ENCODE data around the gene ACTL6B. TPM values are rescaled to one million over a fixed set of nuclear protein-coding genes. Genes with fewer than 3 reads are reported as not detected.

ACTL6B gene
- total and polyA plus RNA-seq, 9 of the 15 experiments (the other 6 are each of a cell fraction or from before 2014, with no cell fraction given), result not detected

DNA sequence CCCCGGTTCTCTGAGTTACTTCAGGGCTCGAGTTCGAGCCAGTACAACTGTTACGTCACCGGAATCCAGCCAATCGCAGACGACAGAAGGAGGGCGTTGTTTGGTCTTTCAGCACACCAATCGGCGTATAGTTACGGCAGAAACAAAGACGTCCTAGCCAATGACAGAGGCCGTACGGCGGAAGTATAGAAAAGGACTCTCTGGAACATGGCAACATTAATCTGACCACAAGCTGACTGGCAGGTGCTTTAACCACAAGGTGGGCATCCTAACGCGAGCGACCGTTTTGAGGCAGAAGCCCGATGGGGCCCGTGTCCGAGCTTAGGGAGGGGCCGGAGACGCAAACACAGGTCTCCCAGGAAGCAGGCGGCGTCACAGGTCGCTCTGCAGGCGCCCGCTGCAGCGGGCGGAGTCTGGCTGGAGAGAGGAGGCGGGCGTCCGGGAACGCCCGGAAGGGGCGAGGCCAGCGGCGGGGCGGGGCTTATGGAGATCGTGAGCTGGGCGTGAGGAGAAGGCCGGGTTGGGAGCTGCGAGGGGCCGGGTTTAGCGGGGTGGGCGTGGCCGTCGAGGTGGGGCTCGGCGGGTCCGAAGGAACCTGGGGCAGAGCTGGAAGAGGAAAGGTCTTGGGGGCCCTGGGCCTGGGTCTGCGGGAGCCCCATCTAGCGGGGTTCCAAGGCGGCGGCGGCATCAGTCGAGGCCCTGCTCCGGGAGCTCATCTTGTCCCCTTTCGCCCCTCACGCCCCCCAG lies 44.1 kb downstream of the ACTL6B start, which contains the start of gene MOSPD3 (continued):
- TF ChIP-seq SP2 (IDR thresholded peaks at IDR 0.05; ENCODE audit: extremely low read depth, low read depth, low read length, poor library complexity, severe bottlenecking) (peak; percentile 60), ZNF445 (CRISPR knock-in tag; IDR thresholded peaks at IDR 0.05; ENCODE audit: low read depth) (no peak), HNRNPUL1 (IDR thresholded peaks at IDR 0.05; ENCODE audit: low read length) (no peak), PRPF4 (IDR thresholded peaks at IDR 0.05; ENCODE audit: insufficient read depth, low read depth, low read length, poor library complexity, severe bottlenecking) (no peak), SPI1 (IDR thresholded peaks at IDR 0.05; ENCODE audit: borderline replicate concordance, low read depth, low read length) (no peak), WHSC1 (IDR thresholded peaks at IDR 0.05; ENCODE audit: low read length) (no peak), KAT7 (CRISPR knock-in tag; IDR thresholded peaks at IDR 0.05; ENCODE audit: borderline replicate concordance) (no peak; the same call in 1 of the 2 replicates), ZFP1 (CRISPR knock-in tag; IDR thresholded peaks at IDR 0.05) (0 out of 2 replicates have a peak, but pooled peaks have one; percentile 27), NR4A1 (CRISPR knock-in tag; IDR thresholded peaks at IDR 0.05) (0 out of 2 replicates have a peak, but pooled peaks have one; percentile 53), NR4A1 (tag; IDR thresholded peaks at IDR 0.05) (no peak), TAF7 (tag; IDR thresholded peaks at IDR 0.05) (peak; percentile 39), NR3C1 (CRISPR knock-in tag; IDR thresholded peaks at IDR 0.05) (no peak), CEBPB (tag; IDR thresholded peaks at IDR 0.05) (peak; percentile 91), SUPT5H (IDR thresholded peaks at IDR 0.05) (peak; percentile 93), RBM34 (IDR thresholded peaks at IDR 0.05; ENCODE audit: borderline replicate concordance, insufficient read depth, low read length) (no peak), ZNF583 (CRISPR knock-in tag; IDR thresholded peaks at IDR 0.05) (no peak), RFX7 (CRISPR knock-in tag; IDR thresholded peaks at IDR 0.05) (no peak), EP400 (IDR thresholded peaks at IDR 0.05) (peak; percentile 88), RFX1 (IDR thresholded peaks at IDR 0.05) (no peak; the same call in 1 of the 2 replicates), MYBL2 (IDR thresholded peaks at IDR 0.05; ENCODE audit: low read depth) (no peak; the same call in 1 of the 2 replicates), MYBL2 (CRISPR knock-in tag; IDR thresholded peaks at IDR 0.05; ENCODE audit: borderline replicate concordance) (no peak), GTF2A2 (tag; IDR thresholded peaks at IDR 0.05) (no peak), ZNF239 (CRISPR knock-in tag; IDR thresholded peaks at IDR 0.05) (no peak)
- TF ChIP-seq, protein P1, sequence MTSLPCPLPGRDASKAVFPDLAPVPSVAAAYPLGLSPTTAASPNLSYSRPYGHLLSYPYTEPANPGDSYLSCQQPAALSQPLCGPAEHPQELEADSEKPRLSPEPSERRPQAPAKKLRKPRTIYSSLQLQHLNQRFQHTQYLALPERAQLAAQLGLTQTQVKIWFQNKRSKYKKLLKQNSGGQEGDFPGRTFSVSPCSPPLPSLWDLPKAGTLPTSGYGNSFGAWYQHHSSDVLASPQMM (CRISPR knock-in tag; IDR thresholded peaks at IDR 0.05), result no peak
- TF ChIP-seq, protein P2, sequence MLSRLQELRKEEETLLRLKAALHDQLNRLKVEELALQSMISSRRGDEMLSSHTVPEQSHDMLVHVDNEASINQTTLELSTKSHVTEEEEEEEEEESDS (CRISPR knock-in tag; IDR thresholded peaks at IDR 0.05), result no peak
- TF ChIP-seq, protein P3, sequence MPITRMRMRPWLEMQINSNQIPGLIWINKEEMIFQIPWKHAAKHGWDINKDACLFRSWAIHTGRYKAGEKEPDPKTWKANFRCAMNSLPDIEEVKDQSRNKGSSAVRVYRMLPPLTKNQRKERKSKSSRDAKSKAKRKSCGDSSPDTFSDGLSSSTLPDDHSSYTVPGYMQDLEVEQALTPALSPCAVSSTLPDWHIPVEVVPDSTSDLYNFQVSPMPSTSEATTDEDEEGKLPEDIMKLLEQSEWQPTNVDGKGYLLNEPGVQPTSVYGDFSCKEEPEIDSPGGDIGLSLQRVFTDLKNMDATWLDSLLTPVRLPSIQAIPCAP (CRISPR knock-in tag; IDR thresholded peaks at IDR 0.05; ENCODE audit: borderline replicate concordance), result no peak

All from K562 (cell line).